Measurements from ENCODE around the gene FGB.
A peak's percentile ranks its signal among the peaks of the same experiment; 100 is the strongest.

Gene FGB

GRCh38 chr4:154614306-154614705 is 51.5 kb downstream of the FGB start:
- TF ChIP-seq CTCF (IDR thresholded peaks at IDR 0.05; ENCODE audit: low read depth, low read length): no peak
- H3K4me3 ChIP-seq (ENCODE audit: low read depth, low read length): no peak overlapping the region

- no peak for TF ChIP-seq CTCF (IDR thresholded peaks at IDR 0.05; ENCODE audit: low read depth, low read length)
- H3K4me3 ChIP-seq (ENCODE audit: low read depth, low read length): no peak overlapping the region
Observed at GRCh38 chr4:154615211-154615610, 52.4 kb downstream of the FGB start.

DNA sequence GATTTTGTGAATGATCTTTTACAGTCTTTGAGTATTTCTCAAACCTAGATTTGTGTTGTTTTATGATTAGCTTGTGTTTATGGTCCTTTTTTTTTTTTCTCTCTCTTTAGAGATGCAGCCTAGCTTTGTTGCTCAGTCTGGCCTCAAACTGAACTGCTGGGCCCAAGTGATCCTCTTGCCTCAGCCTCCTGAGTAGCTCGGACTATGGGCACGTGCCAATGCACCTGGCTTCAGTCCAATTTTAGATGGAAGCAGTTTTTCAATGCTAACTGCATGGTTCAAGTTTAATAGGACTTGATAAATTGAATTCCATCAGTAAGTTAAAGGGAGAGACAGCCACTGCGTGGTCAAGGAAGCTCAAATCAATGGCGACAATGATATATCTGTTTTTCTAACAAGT is 53.5 kb downstream of the FGB start:
- no peak for TF ChIP-seq CTCF (IDR thresholded peaks at IDR 0.05; ENCODE audit: low read depth, low read length)
- H3K4me3 ChIP-seq (ENCODE audit: low read depth, low read length): no peak overlapping the region

DNA sequence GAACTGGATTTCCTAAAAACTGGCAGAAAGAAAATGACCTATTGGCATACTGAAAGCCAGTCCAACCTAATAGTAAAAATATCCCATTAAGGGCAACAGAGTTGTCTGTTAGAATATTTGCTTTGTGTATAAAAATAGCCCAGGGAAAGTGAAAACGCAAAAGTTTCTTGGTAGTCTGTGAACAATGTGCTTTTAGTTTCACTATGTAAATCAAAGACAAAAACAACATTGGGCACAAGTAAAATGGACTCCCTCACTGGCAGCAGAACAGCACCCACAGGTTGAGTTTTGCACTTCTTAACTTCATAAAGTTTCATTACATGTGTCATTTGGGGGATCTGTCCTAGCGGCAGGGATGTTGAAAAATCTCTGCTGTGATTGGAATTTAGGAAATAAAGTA is 53.9 kb downstream of the FGB start:
- no peak for TF ChIP-seq CTCF (IDR thresholded peaks at IDR 0.05; ENCODE audit: low read depth, low read length)
- no peak overlapping the region for H3K4me3 ChIP-seq (ENCODE audit: low read depth, low read length)

DNA sequence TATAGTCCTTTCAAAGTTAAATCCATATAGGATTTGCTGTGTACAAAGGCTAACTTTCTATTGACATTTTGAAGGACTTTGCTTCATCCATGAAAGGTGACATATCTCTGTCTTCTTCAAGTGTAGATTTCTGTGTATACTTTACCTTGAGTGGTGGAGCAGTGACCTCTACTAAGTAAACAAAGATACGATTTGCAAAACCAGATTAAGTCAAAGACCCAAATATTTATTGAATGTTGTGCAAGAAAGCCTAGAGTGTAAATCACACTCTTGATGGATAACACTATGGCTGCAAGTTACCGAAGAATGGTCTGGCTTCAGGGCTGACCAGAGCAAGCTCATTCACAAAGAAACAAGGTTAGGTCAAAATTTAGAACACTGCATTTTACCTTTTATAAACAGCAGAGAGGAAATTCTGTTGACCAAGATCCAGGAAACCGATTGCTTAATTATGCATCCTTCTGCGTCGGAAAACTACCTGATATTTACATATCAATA is 55.1 kb downstream of the FGB start:
- no peak overlapping the region for H3K4me3 ChIP-seq (ENCODE audit: low read depth, low read length)
- no peak for TF ChIP-seq CTCF (IDR thresholded peaks at IDR 0.05; ENCODE audit: low read depth, low read length)

GRCh38 chr4:154618708-154619315 is 56.0 kb downstream of the FGB start:
- TF ChIP-seq CTCF (IDR thresholded peaks at IDR 0.05; ENCODE audit: low read depth, low read length): peak; percentile 55
- no peak overlapping the region for H3K4me3 ChIP-seq (ENCODE audit: low read depth, low read length)

GRCh38 chr4:154620111-154620510 is 57.3 kb downstream of the FGB start:
- no peak for TF ChIP-seq CTCF (IDR thresholded peaks at IDR 0.05; ENCODE audit: low read depth, low read length)
- no peak overlapping the region for H3K4me3 ChIP-seq (ENCODE audit: low read depth, low read length)

Measured in WI38 (cell line).